ENCODE results near the gene KRTAP10-8.

- TF ChIP-seq EZH2phosphoT487 (IDR thresholded peaks at IDR 0.05) = no peak
- TF ChIP-seq, protein P1, sequence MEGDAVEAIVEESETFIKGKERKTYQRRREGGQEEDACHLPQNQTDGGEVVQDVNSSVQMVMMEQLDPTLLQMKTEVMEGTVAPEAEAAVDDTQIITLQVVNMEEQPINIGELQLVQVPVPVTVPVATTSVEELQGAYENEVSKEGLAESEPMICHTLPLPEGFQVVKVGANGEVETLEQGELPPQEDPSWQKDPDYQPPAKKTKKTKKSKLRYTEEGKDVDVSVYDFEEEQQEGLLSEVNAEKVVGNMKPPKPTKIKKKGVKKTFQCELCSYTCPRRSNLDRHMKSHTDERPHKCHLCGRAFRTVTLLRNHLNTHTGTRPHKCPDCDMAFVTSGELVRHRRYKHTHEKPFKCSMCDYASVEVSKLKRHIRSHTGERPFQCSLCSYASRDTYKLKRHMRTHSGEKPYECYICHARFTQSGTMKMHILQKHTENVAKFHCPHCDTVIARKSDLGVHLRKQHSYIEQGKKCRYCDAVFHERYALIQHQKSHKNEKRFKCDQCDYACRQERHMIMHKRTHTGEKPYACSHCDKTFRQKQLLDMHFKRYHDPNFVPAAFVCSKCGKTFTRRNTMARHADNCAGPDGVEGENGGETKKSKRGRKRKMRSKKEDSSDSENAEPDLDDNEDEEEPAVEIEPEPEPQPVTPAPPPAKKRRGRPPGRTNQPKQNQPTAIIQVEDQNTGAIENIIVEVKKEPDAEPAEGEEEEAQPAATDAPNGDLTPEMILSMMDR (IDR thresholded peaks at IDR 0.05) = no peak
These were observed 41.2 kb downstream of the KRTAP10-8 start for GRCh38 chr21:44653123-44653522.
